Esophagus squamous epithelium (tissue), 5 donors: Measurements from ENCODE around the gene PHOX2A. TPM values are rescaled to one million over a fixed set of nuclear protein-coding genes. Genes with fewer than 3 reads are reported as not detected.
A peak's percentile ranks its signal among the peaks of the same experiment; 100 is the strongest.

Experiments
- DNase-seq: peaks from one replicate; lab custom pipeline; 2025; lab: John Stamatoyannopoulos, UW
- H3K27ac ChIP-seq, 4 donors: fragments of 200-600 bp; sonication (generic); one replicate each; pipeline ENCODE4 v1.5.1; 2016 to 2019; ENCODE audit warnings: mild to moderate bottlenecking in 1 of 4
- H3K27me3 ChIP-seq, 4 donors: fragments of 200-600 bp; sonication (generic); 1 replicate in 3 of 4; 2 replicates in 1 of 4; pipeline versions ENCODE4 v1.5.1 to v1.6.0; 2017 to 2021; ENCODE audit warnings: antibody characterized with exemption in 1 of 4
- H3K36me3 ChIP-seq, 3 donors: fragments of 200-600 bp; sonication (generic); one replicate each; pipeline ENCODE4 v1.5.1; 2016 to 2019
- H3K4me1 ChIP-seq, 3 donors: fragments of 200-600 bp; sonication (generic); one replicate each; pipeline ENCODE4 v1.5.1; 2017 to 2019
- H3K4me3 ChIP-seq, 4 donors: fragments of 200-600 bp; sonication (generic); 1 replicate in 3 of 4; 2 replicates in 1 of 4; pipeline ENCODE4 v1.5.1; 2016 to 2019; ENCODE audit warnings: mild to moderate bottlenecking in 2 of 4, moderate library complexity in 1 of 4
- H3K9me3 ChIP-seq, 3 donors: fragments of 200-600 bp; sonication (generic); one replicate each; pipeline ENCODE4 v1.5.1; 2016 to 2019
- CTCF ChIP-seq, 6 experiments: fragments of 450-650 bp in 4 of 6; fragments of 200-600 bp in 2 of 6; sonication (generic) in 2 of 6; IDR thresholded peaks; one replicate each; pipeline ENCODE4 v1.5.1; 2016 to 2019; ENCODE audit warnings: antibody characterized with exemption in 6 of 6, mild to moderate bottlenecking in 4 of 6, moderate library complexity in 4 of 6
- POLR2A ChIP-seq, 4 donors: fragments of 450-650 bp; IDR thresholded peaks; one replicate each; pipeline ENCODE4 v1.6.1; 2017; ENCODE audit warnings: antibody characterized with exemption in 4 of 4, mild to moderate bottlenecking in 4 of 4, moderate library complexity in 3 of 4
- WGBS, 2 donors: methylation state at CpG; one replicate each; pipeline ENCODE4 v1.1.5; 2018; 5-methylcytosine and 5-hydroxymethylcytosine counted together
- intact Hi-C: fragments of 100-400 bp; cut with DNase I; formaldehyde crosslinking; loops from one replicate; pipeline ENCODE4 v1.15.0; 2022
- total RNA-seq, 4 donors: library from RNA; depleted of rRNA; stranded (reverse); fragments of >200 nt; gene quantifications; one replicate each; pipeline ENCODE4 v1.1.0, GENCODE V29; 2016
- donor health status: DM: yes; HTN: yes; CAD: no.

Gene PHOX2A
- total RNA-seq, 4 donors from 2014 or later: not detected

GRCh38 chr11:72235351-72236057 is 8.5 kb downstream of the PHOX2A start:
- peak overlapping the region in 1 of 4 donors; percentile 16 for H3K27ac ChIP-seq
- peaks cover 16 to 54% (median 25%) of the 10 kb centered on the region in 3 donors for H3K4me1 ChIP-seq

GRCh38 chr11:72234920-72235319 is 9.1 kb downstream of the PHOX2A start:
- intact Hi-C loops: no loop called here
- H3K9me3 ChIP-seq: no peaks in the 10 kb centered on the region
- DNase-seq: no peak
- peaks cover 51 to 87% (median 51%) of the 10 kb centered on the region in 3 donors for H3K36me3 ChIP-seq
- no peak for TF ChIP-seq POLR2A (IDR thresholded peaks at IDR 0.05)
- no peak for TF ChIP-seq CTCF (IDR thresholded peaks at IDR 0.05)
- no peak overlapping the region for H3K4me3 ChIP-seq
- peak overlapping the region in 1 of 4 donors; percentile 16 for H3K27ac ChIP-seq
- 78% methylated on average over 4 of the region's 4 CpGs; no CpG with 5 or more reads in 1 of the 2 donors for WGBS, 2 donors
- peaks cover 10 to 48% (median 20%) of the 10 kb centered on the region in 3 donors for H3K4me1 ChIP-seq
- peaks cover 0 to 5% (median 0%) of the 10 kb centered on the region in 4 donors for H3K27me3 ChIP-seq

More at GRCh38 chr11:72235351-72236057, 8.5 kb downstream of the PHOX2A start:
- no peak for DNase-seq
- Histone ChIP-seq H3K27me3 (peaks cover 0 to 11% (median 0%) of the 10 kb centered on the region in 4 donors), H3K9me3 (no peaks in the 10 kb centered on the region), H3K4me3 (no peak overlapping the region), H3K36me3 (peaks cover 45 to 81% (median 45%) of the 10 kb centered on the region in 3 donors)
- intact Hi-C loops: no loop called here
- TF ChIP-seq POLR2A (IDR thresholded peaks at IDR 0.05): no peak
- no peak for TF ChIP-seq CTCF (IDR thresholded peaks at IDR 0.05)
- 80 to 83% methylated on average over 3 to 10 of the region's 17 CpGs for WGBS, 2 donors

- WGBS, 2 donors: 39 to 68% methylated on average over 3 of the region's 3 CpGs
Measured at GRCh38 chr11:72234514-72234830, 9.5 kb downstream of the PHOX2A start.

GRCh38 chr11:72233773-72234513 is 10.0 kb downstream of the PHOX2A start:
- no peaks in the 10 kb centered on the region for H3K27me3 ChIP-seq
- H3K4me3 ChIP-seq: no peak overlapping the region
- H3K27ac ChIP-seq: no peak overlapping the region
- H3K36me3 ChIP-seq: peaks cover 57 to 97% (median 61%) of the 10 kb centered on the region in 3 donors
- H3K9me3 ChIP-seq: no peaks in the 10 kb centered on the region
- TF ChIP-seq CTCF (IDR thresholded peaks at IDR 0.05): no peak
- no peak for TF ChIP-seq POLR2A (IDR thresholded peaks at IDR 0.05)
- intact Hi-C loops: no loop called here
- 80 to 93% methylated on average over 3 to 6 of the region's 8 CpGs for WGBS, 2 donors
- no peak for DNase-seq
- peaks cover 4 to 38% (median 10%) of the 10 kb centered on the region in 3 donors for H3K4me1 ChIP-seq

More at GRCh38 chr11:72234514-72234830, 9.5 kb downstream of the PHOX2A start:
- no peak for TF ChIP-seq POLR2A (IDR thresholded peaks at IDR 0.05)
- no peak for TF ChIP-seq CTCF (IDR thresholded peaks at IDR 0.05)
- intact Hi-C loops: no loop called here
- peaks cover 56 to 91% (median 56%) of the 10 kb centered on the region in 3 donors for H3K36me3 ChIP-seq
- H3K9me3 ChIP-seq: no peaks in the 10 kb centered on the region
- no peak overlapping the region for H3K4me3 ChIP-seq
- no peak for DNase-seq
- peaks cover 0 to under 1% (median 0%) of the 10 kb centered on the region in 4 donors for H3K27me3 ChIP-seq
- peaks cover 9 to 44% (median 16%) of the 10 kb centered on the region in 3 donors for H3K4me1 ChIP-seq
- no peak overlapping the region for H3K27ac ChIP-seq
